GM19438 (cell line): ENCODE results near the gene ZDHHC19.

Source experiments
- ATAC-seq: cut with Tn5 transposase; IDR thresholded peaks from one replicate; pipeline ENCODE4 v1.9.1; 2021; ENCODE audit warnings: low read depth; ENCODE audit not compliant: unreplicated experiment

The ZDHHC19 gene

GRCh38 chr3:196156160-196156559, 55.0 kb downstream of the ZDHHC19 start:
- no peak for ATAC-seq

GRCh38 chr3:196150481-196150880, 60.7 kb downstream of the ZDHHC19 start:
- ATAC-seq, result no peak

- ATAC-seq, result no peak
Observed at GRCh38 chr3:196149831-196150301, 61.3 kb downstream of the ZDHHC19 start.

GRCh38 chr3:196149375-196149774, 61.8 kb downstream of the ZDHHC19 start:
- no peak for ATAC-seq
